ENCODE data around the gene MEIOC.
A peak's percentile ranks its signal among the peaks of the same experiment; 100 is the strongest.

- no peak for TF ChIP-seq EP300 (IDR thresholded peaks at IDR 0.05)
- peak in 5 of 6 experiments; percentile 30 to 62 (median 42) for TF ChIP-seq CTCF (IDR thresholded peaks at IDR 0.05)
- no peak for TF ChIP-seq POLR2A (IDR thresholded peaks at IDR 0.05)
Measured at GRCh38 chr17:44636562-44636961, 19.7 kb upstream of the MEIOC start.
